Measurements from ENCODE around the gene ADAM19.

- TF ChIP-seq CTCF (IDR thresholded peaks at IDR 0.05) (no peak), POLR2A (IDR thresholded peaks at IDR 0.05) (no peak)
These were observed 1.1 kb upstream of the ADAM19 start for GRCh38 chr5:157576678-157577077.

Data from body of pancreas (tissue), 4 donors.